ENCODE results near the gene HTR3D.

GRCh38 chr3:184050217-184050847, 18.8 kb downstream of the HTR3D start:
- TF ChIP-seq CTCF (conservative IDR thresholded peaks at IDR 0.05; ENCODE audit: low read depth, low read length) (no peak), EZH2 (IDR thresholded peaks at IDR 0.05; ENCODE audit: borderline replicate concordance, low read depth, low read length, poor library complexity, severe bottlenecking) (no peak)

Measured in A673 (cell line).